Uterus (tissue), 2 donors: Measurements from ENCODE around the gene CAGE1.

Experiments used
- POLR2A ChIP-seq, 2 donors: fragments of 450-650 bp; IDR thresholded peaks; one replicate each; pipeline ENCODE4 v1.6.1; 2016; ENCODE audit warnings: antibody characterized with exemption in 2 of 2, mild to moderate bottlenecking in 1 of 2, moderate library complexity in 1 of 2
- TF ChIP-seq, protein P1 (sequence below), 4 experiments: fragments of 200-600 bp in 2 of 4; fragments of 450-650 bp in 2 of 4; sonication (generic) in 2 of 4; IDR thresholded peaks; one replicate each; pipeline ENCODE4 v1.5.1; 2016 to 2019; ENCODE audit warnings: antibody characterized with exemption in 4 of 4, mild to moderate bottlenecking in 2 of 4, moderate library complexity in 1 of 4

DNA sequence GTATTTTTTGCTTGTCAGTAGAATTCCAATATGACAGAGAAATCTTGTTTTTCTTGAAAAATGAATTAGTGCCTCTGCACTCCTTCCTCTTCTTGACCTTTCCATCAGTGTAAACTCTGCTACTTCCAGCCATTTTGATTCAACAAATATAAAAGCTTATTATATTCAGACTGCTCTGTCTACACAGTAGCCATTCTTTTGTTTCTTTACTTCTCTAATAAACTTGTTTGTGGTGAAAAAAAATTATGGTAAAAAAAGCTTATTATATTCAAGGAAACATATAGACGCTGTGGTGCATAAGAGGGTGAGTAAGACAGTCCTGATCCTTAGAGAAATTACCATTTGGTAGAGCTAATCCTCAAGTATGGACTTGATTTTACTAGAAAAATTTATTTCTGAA is 11.6 kb downstream of the CAGE1 start:
- TF ChIP-seq, protein P1, sequence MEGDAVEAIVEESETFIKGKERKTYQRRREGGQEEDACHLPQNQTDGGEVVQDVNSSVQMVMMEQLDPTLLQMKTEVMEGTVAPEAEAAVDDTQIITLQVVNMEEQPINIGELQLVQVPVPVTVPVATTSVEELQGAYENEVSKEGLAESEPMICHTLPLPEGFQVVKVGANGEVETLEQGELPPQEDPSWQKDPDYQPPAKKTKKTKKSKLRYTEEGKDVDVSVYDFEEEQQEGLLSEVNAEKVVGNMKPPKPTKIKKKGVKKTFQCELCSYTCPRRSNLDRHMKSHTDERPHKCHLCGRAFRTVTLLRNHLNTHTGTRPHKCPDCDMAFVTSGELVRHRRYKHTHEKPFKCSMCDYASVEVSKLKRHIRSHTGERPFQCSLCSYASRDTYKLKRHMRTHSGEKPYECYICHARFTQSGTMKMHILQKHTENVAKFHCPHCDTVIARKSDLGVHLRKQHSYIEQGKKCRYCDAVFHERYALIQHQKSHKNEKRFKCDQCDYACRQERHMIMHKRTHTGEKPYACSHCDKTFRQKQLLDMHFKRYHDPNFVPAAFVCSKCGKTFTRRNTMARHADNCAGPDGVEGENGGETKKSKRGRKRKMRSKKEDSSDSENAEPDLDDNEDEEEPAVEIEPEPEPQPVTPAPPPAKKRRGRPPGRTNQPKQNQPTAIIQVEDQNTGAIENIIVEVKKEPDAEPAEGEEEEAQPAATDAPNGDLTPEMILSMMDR (IDR thresholded peaks at IDR 0.05): no peak
- no peak for TF ChIP-seq POLR2A (IDR thresholded peaks at IDR 0.05)
